Myocyte (in vitro differentiated cells): ENCODE data around the gene CFAP20DC. TPM values are rescaled to one million over a fixed set of nuclear protein-coding genes. Genes with fewer than 3 reads are reported as not detected.
A peak's percentile ranks its signal among the peaks of the same experiment; 100 is the strongest.
"Not testable (repeated sequence)": the region's sequence is repeated elsewhere in the genome, so short reads cannot be mapped to it uniquely, and the experiment has no call there.

Source experiments
- DNase-seq: peaks from one replicate; pipeline ENCODE4 v3.0.0-alpha.2; 2012; ENCODE audit warnings: low read depth
- total RNA-seq: library from RNA; depleted of rRNA; stranded (reverse); fragments of >200 nt; gene quantifications from 2 replicates; pipeline ENCODE4 v1.2.3, GENCODE V29; 2014

The CFAP20DC gene
- total RNA-seq, 1 donor from 2014 or later, result 1.8 TPM

- DNase-seq, result no peak
These were observed 298.6 kb downstream of the CFAP20DC start for GRCh38 chr3:58751235-58751634.

GRCh38 chr3:58749948-58750347 is 299.9 kb downstream of the CFAP20DC start:
- DNase-seq, result no peak

- DNase-seq, result no peak
These were observed 301.8 kb downstream of the CFAP20DC start for GRCh38 chr3:58748024-58748423.

GRCh38 chr3:58746758-58747157 is 303.1 kb downstream of the CFAP20DC start:
- DNase-seq, result no peak

- DNase-seq, result no peak
These were observed 306.5 kb downstream of the CFAP20DC start for GRCh38 chr3:58743296-58743695.

- DNase-seq, result no peak
These were observed 307.6 kb downstream of the CFAP20DC start for GRCh38 chr3:58742239-58742638.

GRCh38 chr3:58737644-58738043 is 312.2 kb downstream of the CFAP20DC start:
- DNase-seq, result no peak

- DNase-seq, result no peak
These were observed 318.2 kb downstream of the CFAP20DC start for GRCh38 chr3:58731673-58732072.

GRCh38 chr3:58728723-58729122 is 321.1 kb downstream of the CFAP20DC start:
- DNase-seq, result no peak

- no peak for DNase-seq
These were observed 324.4 kb downstream of the CFAP20DC start for GRCh38 chr3:58725326-58725853.

- DNase-seq, result no peak
These were observed 325.5 kb downstream of the CFAP20DC start for GRCh38 chr3:58724336-58724735.

GRCh38 chr3:58723173-58723572 is 326.7 kb downstream of the CFAP20DC start:
- no peak for DNase-seq

- peak; percentile 36 for DNase-seq
These were observed 327.3 kb downstream of the CFAP20DC start for GRCh38 chr3:58722561-58722960.

- DNase-seq, result no peak
These were observed 329.3 kb downstream of the CFAP20DC start for GRCh38 chr3:58720526-58720925.

- no peak for DNase-seq
These were observed 330.1 kb downstream of the CFAP20DC start for GRCh38 chr3:58719684-58720083.

- DNase-seq, result no peak
These were observed 336.0 kb downstream of the CFAP20DC start for GRCh38 chr3:58713715-58714401.

GRCh38 chr3:58711871-58712270 is 338.0 kb downstream of the CFAP20DC start:
- DNase-seq, result peak; percentile 59

- DNase-seq, result not testable (repeated sequence)
These were observed 340.8 kb downstream of the CFAP20DC start for GRCh38 chr3:58708983-58709382.

GRCh38 chr3:58708116-58708791 is 341.6 kb downstream of the CFAP20DC start:
- DNase-seq, result no peak

- DNase-seq, result no peak
These were observed 342.4 kb downstream of the CFAP20DC start for GRCh38 chr3:58707390-58707930.

GRCh38 chr3:58706395-58707167 is 343.2 kb downstream of the CFAP20DC start:
- no peak for DNase-seq

- DNase-seq, result no peak
These were observed 345.1 kb downstream of the CFAP20DC start for GRCh38 chr3:58704745-58705144.
